ENCODE measurements around the gene MC2R.

The MC2R gene

GRCh38 chr18:13915391-13915790, at the start of gene MC2R:
Gene MC2R (minus strand): TSS chr18:13915536. CDS start chr18:13885518, 30,018 bp downstream.
- no peak for DNase-seq (ENCODE audit: low read depth, low spot score)

DNA sequence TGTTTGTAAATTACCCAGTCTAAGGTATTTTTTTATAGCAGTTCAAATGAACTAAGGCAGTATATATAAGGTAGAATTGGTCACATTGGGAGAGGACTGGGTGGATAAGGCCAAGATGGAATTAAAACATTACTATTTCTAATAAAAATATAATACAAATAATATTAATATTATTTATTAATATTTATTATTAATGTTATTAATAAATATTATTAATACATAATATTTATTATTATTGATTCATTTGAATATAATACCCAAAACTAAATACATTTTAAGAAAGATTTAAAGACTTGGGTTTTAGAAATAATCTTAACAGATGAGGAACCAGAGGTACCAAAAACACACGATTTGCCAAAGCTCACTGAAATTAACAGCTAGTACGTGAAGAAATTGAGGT, 30.5 kb upstream of the MC2R start:
- no peak for DNase-seq (ENCODE audit: low read depth, low spot score)

GRCh38 chr18:13943338-13943737, 28.0 kb upstream of the MC2R start:
- DNase-seq (ENCODE audit: low read depth, low spot score): no peak

GRCh38 chr18:13940326-13940725, 25.0 kb upstream of the MC2R start:
- no peak for DNase-seq (ENCODE audit: low read depth, low spot score)

- no peak for DNase-seq (ENCODE audit: low read depth, low spot score)
Observed at GRCh38 chr18:13934676-13935075, 19.3 kb upstream of the MC2R start.

DNA sequence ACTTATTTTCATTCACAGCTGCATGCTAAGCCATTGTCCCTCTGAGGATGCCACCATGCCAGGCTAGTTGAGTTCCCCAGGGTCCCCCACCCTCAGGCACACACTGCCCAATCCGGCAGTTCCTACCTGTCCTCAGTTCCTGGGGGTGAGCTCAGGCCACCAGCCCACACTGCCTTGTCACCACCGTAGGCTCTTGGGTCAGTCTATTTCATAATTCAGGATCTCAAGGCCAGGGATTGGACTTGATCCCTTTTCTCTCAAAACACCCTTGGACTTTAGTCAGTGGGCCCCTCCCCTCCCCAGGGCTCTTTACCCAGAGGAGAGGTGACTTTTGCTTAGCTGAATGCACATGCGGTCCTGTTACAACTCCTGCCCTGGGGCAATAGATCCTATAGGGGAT, 18.7 kb upstream of the MC2R start:
- DNase-seq (ENCODE audit: low read depth, low spot score): no peak

- DNase-seq (ENCODE audit: low read depth, low spot score): no peak
Observed at GRCh38 chr18:13932285-13933025, 17.1 kb upstream of the MC2R start.

DNA sequence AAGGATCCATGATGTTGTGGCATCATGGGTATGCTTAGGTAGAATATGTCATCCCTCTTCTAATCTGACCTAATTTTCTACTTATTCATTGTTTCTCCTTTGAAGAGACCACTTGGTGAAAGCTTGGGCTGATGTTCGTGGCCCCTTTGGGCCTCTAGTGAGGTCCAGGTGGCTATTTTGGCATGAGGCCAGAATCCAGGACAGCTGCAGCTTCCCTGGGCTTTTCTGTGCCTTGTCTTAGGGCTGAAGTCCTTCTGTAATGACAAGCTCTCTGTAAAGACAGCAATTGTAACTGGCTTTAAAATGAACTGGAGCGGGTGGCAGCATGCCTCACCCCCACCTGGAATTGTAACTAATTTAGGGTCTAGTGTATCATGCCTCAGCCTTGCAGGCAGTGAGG, 15.6 kb upstream of the MC2R start:
- no peak for DNase-seq (ENCODE audit: low read depth, low spot score)

- no peak for DNase-seq (ENCODE audit: low read depth, low spot score)
Observed at GRCh38 chr18:13923221-13923620, 7.9 kb upstream of the MC2R start.

- DNase-seq (ENCODE audit: low read depth, low spot score): no peak
Observed at GRCh38 chr18:13918898-13919297, 3.6 kb upstream of the MC2R start.

DNA sequence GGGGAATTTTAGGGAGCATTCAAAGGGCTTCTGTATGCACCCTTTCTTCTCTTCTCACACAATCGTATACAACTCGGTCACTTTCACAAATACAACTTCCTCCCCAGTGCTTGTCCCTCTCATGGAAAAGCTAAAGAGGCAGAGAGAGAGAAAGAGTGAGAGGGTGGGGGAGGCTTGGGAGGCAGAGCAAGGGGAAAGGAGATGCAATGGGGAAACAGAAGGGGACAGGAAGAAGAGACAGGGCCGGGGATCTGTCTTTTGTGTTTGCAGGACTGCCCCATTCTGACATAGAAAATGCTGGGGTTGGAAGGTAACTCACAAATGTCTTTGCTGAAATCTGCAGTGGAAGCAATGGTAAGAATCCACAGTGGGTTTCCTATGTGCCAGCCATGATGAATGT, 2.1 kb upstream of the MC2R start:
- no peak for DNase-seq (ENCODE audit: low read depth, low spot score)

DNA sequence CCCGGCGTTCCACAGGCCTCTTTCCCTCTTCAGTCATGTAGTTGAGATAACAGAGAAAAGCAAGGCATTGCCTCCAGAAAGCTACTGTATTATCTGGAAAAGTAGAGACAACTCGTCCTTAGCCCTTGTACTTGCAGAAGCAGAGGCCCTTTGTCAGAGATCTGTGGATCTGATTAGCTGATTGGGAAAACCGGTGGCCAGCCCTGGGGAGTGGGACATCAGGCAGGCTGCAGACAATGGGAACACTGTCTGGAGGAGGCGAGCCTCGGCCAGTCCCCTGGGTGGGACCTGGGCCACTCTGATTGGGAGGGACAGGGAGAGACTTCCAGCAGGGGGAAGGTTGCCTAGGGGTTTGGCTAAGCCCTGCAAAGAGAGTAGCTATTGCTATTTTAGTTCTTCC, 1.2 kb upstream of the MC2R start:
- DNase-seq (ENCODE audit: low read depth, low spot score): no peak

- no peak for DNase-seq (ENCODE audit: low read depth, low spot score)
Observed at GRCh38 chr18:13915995-13916431, 677 bp upstream of the MC2R start.

- DNase-seq (ENCODE audit: low read depth, low spot score): no peak
Observed at GRCh38 chr18:13914756-13915155, 580 bp downstream of the MC2R start.

GRCh38 chr18:13914170-13914569, 1.2 kb downstream of the MC2R start:
- DNase-seq (ENCODE audit: low read depth, low spot score): no peak

DNA sequence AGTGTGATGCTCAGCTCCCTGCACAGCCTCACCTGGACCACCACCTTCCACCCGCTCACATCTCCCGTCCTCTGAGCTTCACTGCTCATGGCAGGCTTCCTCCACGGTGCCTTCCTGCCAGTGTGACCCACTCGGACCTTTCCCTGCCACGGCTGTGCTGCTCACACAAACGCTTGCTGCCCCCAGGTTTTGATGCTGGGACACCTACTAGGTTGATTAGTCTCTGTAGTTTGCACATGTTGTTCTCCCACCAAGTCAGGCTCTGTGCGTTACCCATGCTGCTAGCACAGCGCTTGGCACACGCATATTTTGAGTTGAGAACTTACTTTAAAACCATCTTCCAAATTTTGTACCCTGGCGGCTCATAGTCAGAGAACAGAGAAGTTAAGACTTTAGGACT, 2.1 kb downstream of the MC2R start:
- DNase-seq (ENCODE audit: low read depth, low spot score): no peak

GRCh38 chr18:13912601-13913000, 2.7 kb downstream of the MC2R start:
- no peak for DNase-seq (ENCODE audit: low read depth, low spot score)

GRCh38 chr18:13910986-13911385, 4.3 kb downstream of the MC2R start:
- DNase-seq (ENCODE audit: low read depth, low spot score): no peak

GRCh38 chr18:13910501-13910900, 4.8 kb downstream of the MC2R start:
- DNase-seq (ENCODE audit: low read depth, low spot score): no peak

GRCh38 chr18:13909141-13909940, 6.0 kb downstream of the MC2R start:
- no peak for DNase-seq (ENCODE audit: low read depth, low spot score)

DNA sequence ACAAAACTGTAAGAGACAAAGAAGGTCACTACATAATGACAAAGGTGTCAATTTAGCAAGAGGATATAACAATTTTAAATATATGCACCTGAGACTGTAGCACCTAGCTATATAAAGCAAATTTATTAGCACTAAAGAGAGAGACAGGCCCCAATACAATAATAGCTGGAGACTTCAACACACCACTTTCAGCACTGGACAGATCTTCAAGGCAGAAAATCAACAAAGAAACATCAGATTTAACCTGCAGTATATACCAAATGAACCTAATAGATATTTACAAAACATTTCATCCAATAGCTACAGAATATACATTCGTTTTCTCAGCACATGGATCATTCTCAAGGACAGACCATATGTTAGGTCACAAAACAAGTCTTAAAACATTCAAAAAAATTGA, 14.7 kb downstream of the MC2R start:
- no peak for DNase-seq (ENCODE audit: low read depth, low spot score)

DNA sequence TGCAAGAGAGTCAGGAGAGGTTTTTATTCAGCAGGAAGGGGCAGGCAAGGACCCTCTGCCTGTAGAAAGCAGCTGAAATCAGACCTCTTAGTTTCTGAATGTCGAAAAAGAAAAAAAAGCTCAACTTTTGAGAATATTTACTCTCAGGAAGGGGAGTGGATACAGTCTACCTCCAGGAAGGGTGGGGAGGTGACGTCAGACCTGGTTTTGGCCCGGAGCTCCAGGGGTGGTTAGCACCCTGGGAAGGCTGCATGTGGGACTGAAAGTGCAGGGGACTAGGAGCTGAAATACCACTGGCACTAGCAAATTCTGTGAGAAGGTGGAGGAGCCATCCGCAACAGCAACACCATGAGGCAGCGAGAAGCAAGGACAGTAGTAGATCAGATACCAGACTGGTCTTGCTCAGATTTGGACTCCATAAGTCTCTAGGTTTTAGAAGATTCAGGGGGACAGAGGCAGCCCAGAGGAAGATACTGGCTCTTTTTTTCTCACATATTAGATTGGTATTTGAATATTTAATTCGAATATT, 19.8 kb downstream of the MC2R start:
- no peak for DNase-seq (ENCODE audit: low read depth, low spot score)

DNA sequence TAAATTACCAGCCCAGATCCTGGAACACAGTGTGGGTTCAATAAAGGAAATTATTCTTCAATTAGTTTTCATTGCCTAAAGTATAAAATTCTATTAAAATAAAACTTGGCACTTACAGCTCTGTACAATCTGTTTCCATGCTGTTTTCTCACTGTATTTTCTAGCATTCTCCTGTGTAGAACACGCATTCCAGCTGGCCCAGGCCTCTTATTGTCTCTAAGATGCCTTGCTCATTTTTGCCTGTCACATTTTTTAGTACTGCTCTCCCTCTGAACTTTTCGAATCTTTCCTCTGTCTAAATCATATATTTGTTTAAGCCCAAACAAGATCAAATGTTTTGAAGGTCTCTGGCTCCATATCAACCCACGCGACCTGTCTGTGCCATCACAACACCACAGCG, 20.8 kb downstream of the MC2R start:
- DNase-seq (ENCODE audit: low read depth, low spot score): no peak

Data from brain pericyte (primary cell).